GM18861 (cell line): ENCODE measurements around the gene ERCC1.
"Not testable (repeated sequence)": the region's sequence is repeated elsewhere in the genome, so short reads cannot be mapped to it uniquely, and the experiment has no call there.

Experiments used
- ATAC-seq: cut with Tn5 transposase; IDR thresholded peaks from one replicate; pipeline ENCODE4 v1.9.1; 2021; ENCODE audit not compliant: unreplicated experiment

The ERCC1 gene

DNA sequence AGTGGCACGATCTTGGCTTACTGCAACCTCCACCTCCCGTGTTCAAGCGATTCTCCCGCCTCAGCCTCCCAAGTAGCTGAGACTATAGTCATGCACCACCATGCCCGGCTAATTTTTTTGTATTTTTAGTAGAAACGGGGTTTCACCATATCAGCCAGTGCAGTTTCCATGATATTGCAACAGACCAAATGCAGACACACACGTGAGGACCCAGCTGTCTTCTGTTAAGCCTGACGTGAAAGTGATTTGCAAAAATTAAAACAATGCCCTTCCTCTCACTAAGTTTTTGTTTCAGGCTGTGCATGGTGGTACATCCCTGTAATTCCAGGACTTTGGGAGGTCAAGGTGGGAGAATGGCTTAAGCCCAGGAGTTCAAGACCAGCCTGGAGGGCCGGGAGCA lies 7.3 kb upstream of the ERCC1 start:
- ATAC-seq: not testable (repeated sequence)

DNA sequence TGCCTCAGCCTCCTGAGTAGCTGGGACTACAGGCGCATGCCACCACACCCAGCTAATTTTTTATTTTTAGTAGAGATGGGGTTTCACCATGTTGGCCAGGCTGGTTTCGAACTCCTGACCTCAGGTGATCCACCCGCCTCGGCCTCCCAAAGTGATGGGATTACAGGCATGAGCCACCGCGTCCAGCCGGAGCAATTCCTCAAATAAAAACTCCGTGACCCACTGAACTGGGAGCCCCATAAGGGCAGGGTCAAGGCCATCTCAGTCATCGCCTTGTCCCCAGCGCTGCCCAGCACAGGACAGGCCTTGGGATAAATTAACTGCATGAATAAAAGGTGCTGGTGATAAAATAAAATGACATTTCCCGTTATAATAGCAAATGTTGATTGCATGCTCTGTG lies 6.2 kb upstream of the ERCC1 start:
- ATAC-seq: not testable (repeated sequence)

DNA sequence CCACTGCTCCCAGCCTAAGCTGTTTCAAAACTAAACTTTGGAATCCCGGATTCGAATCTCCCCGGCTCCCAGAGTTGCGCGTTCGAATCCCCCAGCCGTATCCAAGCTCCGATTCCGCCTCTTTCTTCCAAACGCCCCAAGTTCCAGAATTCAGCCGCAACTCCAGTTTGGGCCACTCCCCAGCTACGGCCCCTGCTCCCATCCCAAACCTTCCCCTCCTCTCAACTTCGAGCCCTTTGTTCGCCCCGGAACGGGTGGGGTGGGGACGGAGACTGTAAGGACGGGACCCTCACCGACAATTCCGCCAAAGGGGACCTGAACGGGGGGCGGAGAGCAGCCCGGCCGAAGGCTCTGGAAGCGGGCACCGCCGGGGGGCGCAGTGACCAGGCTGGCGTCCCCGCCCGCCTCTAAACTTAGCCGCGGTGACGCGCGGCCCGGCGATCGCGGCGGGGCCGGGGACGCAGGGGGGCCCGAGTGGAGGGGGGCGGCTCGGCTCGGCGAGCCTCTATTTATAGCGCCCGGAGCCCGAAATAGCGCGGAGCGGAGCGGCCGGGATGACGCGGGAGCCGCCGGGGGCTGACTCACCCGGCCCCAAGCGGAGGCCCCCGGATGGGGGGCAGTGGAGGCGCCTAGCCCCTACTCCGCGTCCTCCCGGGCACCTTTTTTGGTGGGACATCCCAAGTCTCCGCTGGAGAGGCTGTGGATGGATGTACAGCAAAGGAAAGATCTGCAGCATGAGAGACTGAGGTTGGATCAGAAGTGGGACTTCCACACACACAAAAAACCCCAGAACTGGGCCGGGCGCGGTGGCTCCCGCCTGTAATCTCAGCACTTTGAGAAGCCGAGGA lies 4.9 kb upstream of the ERCC1 start:
- ATAC-seq: no peak

DNA sequence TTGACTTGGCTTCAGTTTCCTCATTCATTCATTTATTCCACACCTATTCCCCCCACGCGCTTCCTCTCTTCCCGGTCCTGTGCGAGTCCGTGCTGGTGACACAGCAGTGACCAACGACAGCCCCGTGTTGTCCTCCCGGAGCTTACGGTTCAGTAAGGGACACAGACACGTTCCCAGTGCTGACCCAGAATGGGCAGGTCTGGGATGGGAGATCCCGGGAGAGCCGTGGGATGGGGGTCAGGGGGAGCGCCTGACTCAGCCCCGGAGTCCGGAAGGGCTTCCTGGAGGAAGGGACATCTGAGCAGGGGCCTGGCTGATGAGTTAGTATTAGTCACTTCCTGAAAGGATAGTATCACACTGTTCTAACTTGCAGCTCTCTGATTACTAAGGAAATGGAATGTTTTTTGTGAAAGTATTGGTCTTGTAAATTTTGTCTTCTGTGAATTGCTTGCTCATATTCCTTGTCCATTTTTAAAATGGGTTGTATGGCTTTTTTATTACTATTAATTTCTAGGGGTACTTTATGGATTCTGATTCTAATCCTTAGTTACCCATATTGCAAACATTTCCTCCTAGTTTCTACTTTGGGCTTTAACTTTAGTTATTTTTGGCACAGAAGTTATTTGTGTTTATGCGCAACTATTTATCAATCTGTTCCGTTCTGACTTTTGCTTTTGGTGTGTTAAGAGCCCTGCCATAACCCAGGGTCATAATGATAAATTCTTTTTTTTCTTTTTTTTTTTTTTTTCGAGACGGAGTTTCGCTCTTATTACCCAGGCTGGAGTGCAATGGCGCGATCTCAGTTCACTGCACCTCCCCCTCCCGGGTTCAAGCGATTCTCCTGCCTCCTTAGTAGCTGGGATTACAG lies 708 bp upstream of the ERCC1 start:
- ATAC-seq: peak; percentile 5

DNA sequence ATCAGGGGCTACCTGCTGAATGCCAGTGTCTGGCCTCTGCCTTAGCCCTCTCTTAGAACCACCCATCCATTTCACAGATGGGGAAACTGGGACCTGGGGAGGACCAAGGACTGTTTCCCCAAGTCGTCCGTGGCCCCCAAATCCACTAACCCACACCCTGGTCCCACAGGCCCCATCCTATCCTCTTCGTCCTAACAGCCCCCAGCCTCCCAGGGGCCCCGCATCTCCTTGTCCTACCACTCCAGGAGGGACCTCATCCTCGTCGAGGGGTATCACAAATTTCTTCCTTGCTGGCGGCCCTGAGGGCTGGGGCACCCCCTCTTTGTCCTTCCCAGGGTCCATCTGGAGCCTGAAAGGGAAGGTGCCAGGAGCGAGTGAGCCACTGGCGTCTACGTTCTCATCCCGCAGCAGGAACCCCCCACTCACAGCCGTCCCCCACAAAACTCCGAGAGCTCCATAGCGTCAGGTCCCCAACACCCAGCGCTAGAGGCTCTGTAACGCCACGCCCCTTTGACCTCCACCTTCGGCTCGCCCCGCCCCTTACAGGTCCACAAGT lies 606 bp downstream of the ERCC1 start:
- no peak for ATAC-seq

GRCh38 chr19:45421947-45422498 lies 1.7 kb downstream of the ERCC1 start:
- ATAC-seq: no peak

- ATAC-seq: no peak
Measured at GRCh38 chr19:45420871-45421270, 2.8 kb downstream of the ERCC1 start.

DNA sequence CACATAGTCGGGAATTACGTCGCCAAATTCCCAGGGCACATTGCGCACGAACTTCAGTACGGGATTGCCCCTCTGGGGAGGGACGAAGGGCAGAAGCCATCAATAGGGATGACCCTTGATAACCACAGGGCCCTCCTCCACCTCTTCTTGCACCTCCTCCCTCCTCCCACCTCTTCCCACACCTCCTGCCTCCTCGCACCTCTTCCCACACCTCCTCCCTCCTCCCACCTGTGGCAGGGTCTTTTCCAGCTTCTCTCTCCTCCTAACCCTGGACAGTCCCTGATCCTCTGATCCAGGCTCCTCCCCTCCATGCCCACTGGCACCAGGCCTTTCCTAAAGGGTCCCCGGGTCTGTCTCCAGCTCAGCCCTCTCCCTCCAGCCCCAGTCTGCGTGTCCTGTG lies 3.4 kb downstream of the ERCC1 start:
- no peak for ATAC-seq

- no peak for ATAC-seq
Measured at GRCh38 chr19:45419895-45420294, 3.8 kb downstream of the ERCC1 start.

DNA sequence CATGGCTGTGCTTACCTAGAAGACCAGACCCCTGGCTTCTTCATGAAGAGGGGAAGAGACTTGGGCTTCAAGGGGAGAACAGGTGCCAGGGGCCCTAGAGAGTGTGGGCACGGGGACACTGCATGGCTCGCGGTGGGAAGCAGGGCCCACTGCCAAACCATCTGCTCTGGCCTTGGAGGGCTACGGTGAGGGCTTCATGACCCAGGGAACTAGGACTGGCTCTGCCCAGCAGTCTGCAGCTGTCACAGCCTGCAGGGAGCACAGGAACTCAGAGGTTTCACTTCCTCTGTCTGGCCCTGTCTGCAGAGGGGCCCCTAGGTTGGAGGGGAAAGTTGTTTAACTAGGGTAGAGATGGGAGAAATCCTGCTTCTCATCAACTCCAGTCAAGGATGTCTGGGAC lies 4.3 kb downstream of the ERCC1 start:
- peak; percentile 47 for ATAC-seq

GRCh38 chr19:45418802-45419201 lies 4.9 kb downstream of the ERCC1 start:
- ATAC-seq: no peak

- ATAC-seq: no peak
Measured at GRCh38 chr19:45417151-45417550, 6.6 kb downstream of the ERCC1 start.

DNA sequence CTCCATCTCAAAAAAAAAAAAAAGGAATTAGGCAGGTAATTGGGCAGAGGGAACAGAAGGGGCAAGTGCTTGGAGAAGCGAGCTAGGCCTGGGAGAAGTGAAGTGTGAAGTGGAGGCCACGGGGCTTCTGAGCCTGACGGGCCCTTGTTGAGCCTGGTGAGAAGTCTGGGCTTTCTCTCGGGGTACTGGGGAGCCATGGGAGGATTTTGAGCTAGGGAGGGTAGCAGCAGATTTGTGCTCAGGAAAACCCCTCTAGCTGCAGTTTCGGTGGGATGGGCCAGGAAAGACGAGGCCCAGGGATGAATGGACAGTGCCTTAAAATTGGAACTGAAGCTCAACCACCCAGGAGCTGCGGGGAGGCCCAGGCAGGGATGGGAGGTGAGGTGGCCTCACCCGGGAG lies 9.2 kb downstream of the ERCC1 start:
- no peak for ATAC-seq

DNA sequence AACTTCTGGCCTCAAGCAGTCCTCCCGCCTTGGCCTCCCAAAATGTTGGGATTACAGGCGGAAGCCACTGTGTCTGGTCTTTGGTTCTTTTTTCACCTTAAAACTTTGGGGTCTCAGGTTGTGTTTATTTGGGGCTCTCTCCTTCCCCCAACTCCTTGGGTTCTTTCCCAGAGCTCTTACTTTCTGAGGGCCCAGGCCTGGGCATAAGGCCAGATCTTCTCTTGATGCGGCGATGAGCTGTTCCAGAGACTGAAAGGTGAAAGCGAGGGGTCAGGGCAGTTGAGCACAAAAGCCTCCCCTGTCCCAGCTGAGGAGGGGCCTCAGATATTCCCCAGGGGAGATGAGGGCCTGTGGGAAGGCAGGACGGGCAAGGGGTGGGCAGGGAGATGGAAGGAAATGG lies 10.2 kb downstream of the ERCC1 start:
- ATAC-seq: no peak

DNA sequence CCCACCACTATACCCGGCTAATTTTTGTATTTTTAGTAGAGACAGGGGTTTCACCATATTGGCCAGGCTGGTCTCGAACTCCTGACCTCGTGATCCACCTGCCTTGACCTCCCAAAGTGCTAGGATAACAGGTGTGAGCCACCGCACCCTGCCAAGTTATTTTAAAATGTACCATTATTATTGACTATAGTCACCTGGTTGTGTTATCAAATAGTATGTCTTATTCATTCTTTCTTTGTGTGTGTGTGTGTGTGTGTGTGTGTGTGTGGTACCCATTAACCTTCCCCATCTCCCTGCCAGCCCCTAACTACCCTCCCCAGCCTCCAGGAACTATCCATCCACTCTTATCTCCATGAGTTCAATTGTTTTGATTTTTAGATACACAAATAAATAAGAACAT lies 13.4 kb downstream of the ERCC1 start:
- not testable (repeated sequence) for ATAC-seq

- ATAC-seq: no peak
Measured at GRCh38 chr19:45409557-45409920, 14.2 kb downstream of the ERCC1 start.

- no peak for ATAC-seq
Measured at GRCh38 chr19:45408830-45409556, 14.7 kb downstream of the ERCC1 start.

DNA sequence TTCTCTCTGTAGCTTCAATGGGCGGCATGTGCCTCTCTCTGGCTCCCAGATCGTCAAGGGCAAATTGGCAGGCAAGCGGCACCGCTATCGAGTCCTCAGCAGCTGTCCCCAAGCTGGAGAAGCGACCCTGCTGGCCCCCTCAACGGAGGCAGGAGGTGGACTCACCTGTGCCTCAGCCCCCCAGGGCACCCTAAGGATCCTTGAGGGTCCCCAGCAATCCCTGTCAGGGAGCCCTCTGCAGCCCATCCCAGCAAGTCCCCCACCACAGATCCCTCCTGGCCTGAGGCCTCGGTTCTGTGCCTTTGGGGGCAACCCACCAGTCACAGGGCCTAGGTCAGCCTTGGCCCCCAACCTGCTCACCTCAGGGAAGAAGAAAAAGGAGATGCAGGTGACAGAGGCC lies 15.6 kb downstream of the ERCC1 start:
- ATAC-seq: no peak

GRCh38 chr19:45407585-45407984 lies 16.1 kb downstream of the ERCC1 start:
- not testable (repeated sequence) for ATAC-seq

- no peak for ATAC-seq
Measured at GRCh38 chr19:45407091-45407375, 16.7 kb downstream of the ERCC1 start.
